HuH-7.5 (cell line): Measurements from ENCODE around the gene CASP10.
"Not testable (repeated sequence)": the region's sequence is repeated elsewhere in the genome, so short reads cannot be mapped to it uniquely, and the experiment has no call there.

Source experiments
- DNase-seq: peaks from one replicate; pipeline ENCODE4 v3.0.0; 2011; ENCODE audit warnings: low spot score

Gene CASP10

DNA sequence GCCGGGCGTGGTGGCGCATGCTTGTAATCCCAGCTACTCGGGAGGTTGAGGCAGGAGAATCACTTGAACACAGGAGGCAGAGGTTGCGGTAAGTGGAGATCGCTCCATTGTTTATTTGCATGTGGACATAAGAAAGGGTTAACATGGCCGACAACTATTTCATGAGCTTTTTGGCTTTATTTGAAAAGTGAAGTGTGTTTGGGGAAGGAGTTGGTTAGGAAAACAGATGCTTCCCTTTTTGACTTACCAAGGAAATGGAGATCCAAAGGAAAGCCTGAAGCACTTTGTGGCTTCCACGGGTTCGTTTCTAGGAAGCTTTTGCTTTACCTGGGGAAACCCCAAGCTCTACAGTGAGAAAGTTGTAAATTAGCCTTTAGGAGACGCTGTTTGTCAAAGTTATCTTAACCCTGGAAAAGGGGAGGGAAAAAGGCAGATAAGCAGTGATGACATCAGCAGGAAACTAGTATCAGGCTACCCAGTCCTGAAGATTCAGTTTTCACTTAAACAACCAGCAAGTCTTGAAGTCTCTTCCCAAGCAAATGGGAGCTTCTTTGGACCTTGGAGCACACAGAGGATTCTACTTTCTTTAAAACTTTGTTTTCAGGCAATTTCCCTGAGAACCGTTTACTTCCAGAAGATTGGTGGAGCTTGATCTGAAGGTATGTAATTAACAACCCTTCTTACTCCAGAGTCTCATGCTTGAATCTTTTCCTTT is at the start of gene CASP10:
CASP10 (plus strand) TSS at position 492 of the 715 bp plus-strand sequence. CDS start 2,637 bp downstream, outside the sequence.
- peak; percentile 61 for DNase-seq

DNA sequence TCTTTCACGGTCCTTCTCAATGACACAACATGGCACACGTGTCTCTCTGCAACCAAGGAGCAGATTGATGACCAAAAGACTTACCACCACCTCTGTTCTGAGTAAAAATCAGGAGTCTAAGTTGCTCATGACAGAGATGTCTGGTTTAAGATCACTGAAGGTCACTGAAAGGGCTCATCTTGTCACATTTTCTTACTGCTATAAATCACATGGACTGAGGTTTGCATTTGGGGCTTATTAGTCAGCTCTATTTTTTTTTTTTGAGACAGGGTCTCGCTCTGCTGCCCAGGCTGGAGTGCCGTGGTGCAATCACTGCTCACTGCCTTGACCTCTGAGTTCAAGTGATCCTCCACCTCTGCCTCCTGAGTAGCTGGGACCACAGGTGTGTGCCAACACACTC is 47.6 kb upstream of the CASP10 start:
- DNase-seq: no peak

GRCh38 chr2:201136889-201137321 is 46.0 kb upstream of the CASP10 start:
- no peak for DNase-seq

DNA sequence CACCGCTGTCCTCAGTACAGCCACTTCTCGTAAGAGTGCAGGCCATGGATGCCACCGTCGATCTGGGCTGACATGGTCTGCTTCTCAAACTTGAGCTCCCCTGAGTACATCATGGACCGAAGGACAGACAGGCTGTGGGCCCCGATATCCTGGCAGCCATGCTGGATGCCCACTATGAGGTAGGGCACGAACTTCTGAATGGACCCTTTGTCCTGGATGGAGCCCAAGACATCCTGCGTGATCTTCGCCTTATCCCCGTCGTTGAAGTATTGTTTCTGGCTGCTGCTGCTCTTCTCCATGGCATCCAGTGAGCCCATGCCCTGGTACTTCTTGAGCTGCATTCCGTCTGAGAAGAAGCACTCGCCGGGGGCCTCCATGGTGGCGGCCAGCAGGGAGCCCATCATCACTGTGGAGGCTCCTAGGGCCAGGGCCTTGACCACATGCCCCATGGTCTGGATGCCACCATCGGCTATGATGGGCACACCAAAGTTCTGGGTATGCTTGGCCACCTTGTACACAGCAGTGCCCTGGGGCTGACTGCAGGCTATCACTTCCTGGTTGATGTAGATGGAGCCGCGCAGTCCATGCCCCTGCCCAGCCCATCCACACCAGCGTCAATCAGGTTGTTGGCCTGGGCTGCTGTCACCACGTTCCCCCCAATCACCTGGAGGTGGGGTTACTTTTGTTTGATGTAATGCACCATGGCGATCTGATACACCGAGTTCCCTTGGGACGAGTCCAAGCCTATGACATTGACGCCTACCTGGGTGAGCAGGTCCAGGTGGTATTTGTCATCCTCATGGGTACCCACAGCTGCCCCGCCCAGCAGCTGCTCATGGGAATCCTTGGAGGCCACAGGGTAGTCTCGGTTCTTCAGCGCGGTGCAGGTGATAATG is 45.2 kb upstream of the CASP10 start:
- no peak for DNase-seq

DNA sequence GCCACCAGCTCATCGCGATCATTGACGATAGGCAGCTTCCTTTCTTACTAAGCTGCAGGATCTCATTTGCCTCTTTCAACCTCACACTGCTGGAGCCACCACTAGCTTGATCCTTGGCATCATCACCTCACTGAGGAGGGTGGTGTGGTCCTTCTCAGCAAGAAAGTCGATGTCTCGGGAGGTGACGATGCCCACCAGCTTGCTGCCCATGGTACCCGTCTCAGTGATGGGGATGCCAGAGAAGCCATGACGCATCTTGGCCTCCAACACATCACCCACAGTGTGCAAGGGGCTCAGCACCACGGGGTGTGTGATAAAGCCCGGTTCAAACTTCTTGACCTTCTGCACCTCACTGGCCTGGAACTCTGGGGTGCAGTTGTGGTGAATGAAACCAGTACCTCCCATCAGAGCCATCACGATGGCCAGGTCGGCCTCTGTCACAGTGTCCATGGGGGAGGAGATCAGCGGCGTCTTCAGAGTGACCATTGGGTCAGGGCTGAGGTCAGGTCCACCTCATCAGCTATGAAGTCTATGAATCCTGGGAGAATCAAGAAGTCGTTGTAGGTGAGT is 44.5 kb upstream of the CASP10 start:
- no peak for DNase-seq

GRCh38 chr2:201138986-201139781 is 43.8 kb upstream of the CASP10 start:
- DNase-seq: not testable (repeated sequence)

GRCh38 chr2:201139836-201140604 is 42.9 kb upstream of the CASP10 start:
- no peak for DNase-seq

DNA sequence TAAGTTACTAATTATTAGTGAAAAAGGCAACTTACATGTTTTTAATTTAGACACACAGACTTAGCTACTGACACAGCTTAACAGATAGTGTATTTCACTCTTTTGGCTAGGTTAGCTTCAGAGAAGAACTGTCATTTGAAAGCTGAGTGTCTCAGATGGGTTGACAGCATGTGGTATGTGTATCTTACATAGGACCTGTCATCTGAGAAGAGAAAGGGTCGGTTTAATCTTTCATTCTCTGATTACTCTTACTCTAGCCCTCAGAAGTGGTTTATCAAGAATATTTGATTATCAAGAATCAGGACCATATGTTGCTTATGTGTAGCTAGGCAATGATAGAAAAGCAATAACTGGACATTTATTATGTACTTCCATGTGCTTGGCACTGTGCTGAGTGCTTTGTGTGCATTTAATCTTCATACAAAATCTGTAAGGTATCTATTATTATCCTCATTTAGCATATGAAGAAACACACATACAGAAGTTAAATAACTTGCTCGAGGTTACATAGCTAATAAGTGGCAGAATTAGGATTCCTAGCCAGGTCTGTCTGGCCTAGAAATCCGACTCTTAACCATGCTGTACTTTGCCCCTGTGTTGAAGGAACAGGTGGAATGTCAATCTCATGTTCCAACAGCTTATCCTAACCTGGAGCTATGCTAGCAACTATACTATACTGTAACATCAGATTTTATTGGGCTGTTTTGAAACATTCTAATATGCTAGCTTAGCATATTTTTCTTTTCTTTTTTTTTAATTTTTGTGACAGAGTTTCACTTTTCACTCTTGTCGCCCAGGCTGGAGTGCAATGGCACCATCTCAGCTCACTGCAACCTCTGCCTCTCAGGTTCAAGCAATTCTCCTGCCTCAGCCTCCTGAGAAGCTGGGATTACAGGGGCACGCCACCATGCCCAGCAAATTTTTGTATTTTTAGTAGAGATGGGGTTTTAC is 38.6 kb upstream of the CASP10 start:
- peak; percentile 35 for DNase-seq

DNA sequence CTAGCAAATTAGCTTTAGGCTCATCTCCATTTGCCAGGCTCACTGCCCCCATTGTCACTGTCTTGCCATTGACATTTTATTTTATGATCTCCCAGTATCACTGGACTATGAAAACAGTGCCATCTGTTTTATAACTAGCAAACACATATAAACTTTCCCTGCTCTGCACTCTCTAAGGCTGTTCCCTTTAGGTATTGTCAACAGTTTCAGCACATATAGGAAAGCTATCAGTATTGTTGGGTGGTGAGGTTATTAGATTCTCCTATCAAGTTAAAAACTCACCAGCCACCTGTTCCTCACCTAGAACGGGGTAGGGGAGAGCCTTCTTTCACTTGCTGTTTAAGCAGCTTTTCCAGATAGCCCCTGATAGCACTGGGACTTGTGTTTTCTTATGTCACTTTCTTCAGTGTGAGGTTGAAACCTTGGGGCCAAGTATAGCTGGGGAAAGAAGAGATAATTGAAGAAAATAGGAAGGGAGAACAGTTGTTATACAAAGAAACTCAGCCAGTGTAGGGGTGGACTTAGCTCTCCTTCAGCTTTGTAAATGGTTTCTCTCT is 34.4 kb upstream of the CASP10 start:
- DNase-seq: no peak

DNA sequence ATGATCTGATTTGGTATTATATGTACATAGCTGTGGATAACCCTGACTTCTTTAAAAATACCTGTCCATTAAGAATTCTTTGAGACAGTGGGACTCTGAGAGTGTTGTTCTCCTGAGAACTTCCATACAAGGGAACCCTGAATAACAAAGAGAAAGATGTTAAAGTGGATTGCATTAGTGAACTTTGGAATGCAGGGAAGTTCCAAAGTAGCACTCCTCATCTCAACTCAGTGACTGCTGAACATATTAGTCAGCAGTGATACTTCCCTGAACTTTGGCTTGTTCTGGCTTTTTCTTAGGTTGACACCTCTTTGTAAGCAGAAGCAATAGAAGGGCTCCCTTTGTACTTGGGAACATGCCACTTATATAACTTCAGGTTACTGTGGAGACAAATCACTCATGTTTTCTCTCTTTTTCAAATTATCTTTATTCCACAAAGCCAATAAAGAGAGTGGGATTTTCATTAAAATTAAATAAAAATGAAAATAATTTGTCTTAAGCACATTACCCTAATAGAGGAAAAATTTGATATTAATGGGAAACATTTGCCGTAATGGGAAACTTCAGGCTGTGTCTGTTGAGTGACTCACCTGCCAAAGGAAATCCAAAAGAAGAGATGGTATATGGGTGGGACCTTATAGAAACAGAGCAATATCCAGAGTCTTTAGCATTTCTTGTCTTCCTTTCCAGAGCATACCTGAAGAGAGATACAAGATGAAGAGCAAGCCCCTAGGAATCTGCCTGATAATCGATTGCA is 33.7 kb upstream of the CASP10 start:
- DNase-seq: no peak

DNA sequence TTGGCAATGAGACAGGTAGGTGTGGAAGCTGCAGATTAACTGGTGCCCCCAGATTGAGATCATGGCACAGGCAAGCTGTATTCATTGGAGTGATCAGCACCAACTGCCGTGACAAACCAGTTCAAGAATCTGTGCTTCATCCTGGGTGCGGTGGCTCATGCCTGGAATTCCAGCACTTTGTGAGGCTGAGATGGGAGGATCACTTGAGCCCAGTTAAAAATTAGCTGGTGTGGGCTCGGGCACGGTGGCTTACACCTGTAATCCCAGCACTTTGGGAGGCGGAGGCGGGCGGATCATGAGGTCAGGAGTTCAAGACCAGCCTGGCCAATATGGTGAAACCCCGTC is 33.1 kb upstream of the CASP10 start:
- not testable (repeated sequence) for DNase-seq

GRCh38 chr2:201150454-201151020 is 32.4 kb upstream of the CASP10 start:
- no peak for DNase-seq

GRCh38 chr2:201151127-201151981 is 31.6 kb upstream of the CASP10 start:
- no peak for DNase-seq

DNA sequence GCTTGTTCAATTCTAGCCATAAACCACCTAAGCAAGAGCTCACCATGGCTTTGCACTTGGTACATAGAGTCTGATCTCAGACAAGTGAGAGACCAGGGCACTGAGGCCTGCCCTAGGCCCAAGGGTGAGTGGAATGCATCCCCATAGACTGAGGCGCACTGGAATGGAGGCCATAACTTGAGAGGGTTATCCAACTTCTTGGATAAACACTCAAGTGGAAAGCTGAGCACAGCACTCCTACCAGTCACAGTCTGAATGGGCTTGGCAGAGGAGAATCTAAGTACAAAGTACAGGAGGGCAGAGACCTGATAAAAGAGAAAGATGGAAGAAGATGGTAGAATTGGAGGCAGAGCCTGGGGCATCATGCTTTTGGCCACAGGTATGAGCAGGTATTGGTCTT is 30.4 kb upstream of the CASP10 start:
- no peak for DNase-seq

- DNase-seq: no peak
These were observed 29.7 kb upstream of the CASP10 start for GRCh38 chr2:201152999-201153815.

DNA sequence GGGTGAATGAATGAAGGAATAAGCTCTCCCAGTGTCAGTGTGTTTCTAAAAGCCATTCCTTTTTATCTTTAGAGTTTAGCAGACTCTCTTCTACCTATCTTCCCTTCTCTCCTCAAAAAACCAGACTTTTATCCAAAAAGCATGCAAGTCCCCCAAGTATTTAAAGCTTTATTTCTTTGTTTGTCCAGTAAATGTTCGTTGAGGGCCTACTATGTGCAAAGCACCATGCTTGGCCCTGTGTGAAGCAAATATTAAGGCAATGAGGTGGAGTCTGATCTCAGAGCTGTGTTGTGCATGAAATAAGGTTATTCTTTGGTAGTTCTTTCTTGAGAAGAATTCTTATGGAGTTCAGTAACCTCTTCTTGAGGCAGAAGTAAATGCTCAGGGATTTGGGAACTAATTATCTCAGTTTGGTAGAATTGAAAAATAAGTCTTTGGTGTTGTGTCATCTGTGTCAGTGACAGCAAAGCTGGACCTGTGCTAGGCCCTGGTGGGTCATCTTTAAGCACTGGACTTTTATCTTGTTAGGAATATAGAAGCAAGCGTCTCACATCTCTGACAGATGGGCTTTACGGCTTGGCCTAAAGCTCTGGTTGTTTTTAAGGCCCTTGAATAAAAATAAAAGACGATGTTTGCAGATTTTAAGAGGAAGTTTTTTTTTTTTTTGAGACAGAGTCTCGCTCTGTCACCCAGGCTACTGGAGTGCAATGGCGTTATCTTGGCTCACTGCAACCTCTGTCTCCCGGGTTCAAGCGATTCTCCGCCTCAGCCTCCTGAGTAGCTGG is 28.1 kb upstream of the CASP10 start:
- DNase-seq: no peak
